HepG2 (cell line): ENCODE data around the gene NPSR1. TPM values are rescaled to one million over a fixed set of nuclear protein-coding genes. Genes with fewer than 3 reads are reported as not detected.

ENCODE experiments used
- BORCS8-MEF2B ChIP-seq: sonication (generic); formaldehyde crosslinking; IDR thresholded peaks from 2 replicates; pipeline ENCODE4 v1.8.0; 2022; ENCODE audit warnings: mild to moderate bottlenecking, missing genetic modification reagents
- DRAP1 ChIP-seq: IDR thresholded peaks from 2 replicates; pipeline ENCODE4 v1.6.1; 2016; ENCODE audit warnings: missing genetic modification reagents, missing compliant biosample characterization
- HNF4A ChIP-seq: sonication (generic); formaldehyde crosslinking; IDR thresholded peaks from 2 replicates; pipeline ENCODE4 v1.4.0; 2020; ENCODE audit warnings: missing genetic modification reagents
- LCORL ChIP-seq, 2 experiments: fragments of 450-650 bp in 1 of 2; sonication (generic) in 1 of 2; formaldehyde crosslinking in 1 of 2; IDR thresholded peaks; 2 replicates each; pipeline versions ENCODE4 v1.5.0 to v1.6.1; 2017 to 2020; ENCODE audit warnings: antibody characterized with exemption in 1 of 2, missing genetic modification reagents in 1 of 2
- POLR2AphosphoS5 ChIP-seq: IDR thresholded peaks from 2 replicates; pipeline ENCODE4 v1.6.1; 2012; ENCODE audit warnings: low read depth, low read length
- PRDM10 ChIP-seq: sonication (generic); formaldehyde crosslinking; IDR thresholded peaks from 2 replicates; pipeline ENCODE4 v1.4.0; 2020; ENCODE audit warnings: low read depth, missing genetic modification reagents
- SMYD3 ChIP-seq: sonication (generic); formaldehyde crosslinking; IDR thresholded peaks from 2 replicates; pipeline ENCODE4 v1.8.1; 2023; ENCODE audit warnings: mild to moderate bottlenecking, missing genetic modification reagents
- SSRP1 ChIP-seq: IDR thresholded peaks from 2 replicates; pipeline ENCODE4 v1.6.1; 2016; ENCODE audit warnings: control low read depth
- TAF1 ChIP-seq: sonication (generic); formaldehyde crosslinking; IDR thresholded peaks from 2 replicates; pipeline ENCODE4 v1.4.0; 2020; ENCODE audit warnings: missing genetic modification reagents
- ZNF441 ChIP-seq: sonication (generic); formaldehyde crosslinking; IDR thresholded peaks from 2 replicates; pipeline ENCODE4 v1.7.0; 2021; ENCODE audit warnings: missing genetic modification reagents, borderline replicate concordance
- ZNF501 ChIP-seq: sonication (generic); formaldehyde crosslinking; IDR thresholded peaks from 2 replicates; pipeline ENCODE4 v1.5.1; 2020; ENCODE audit warnings: mild to moderate bottlenecking, moderate library complexity, missing genetic modification reagents
- ZNF550 ChIP-seq: sonication (generic); formaldehyde crosslinking; IDR thresholded peaks from 2 replicates; pipeline ENCODE4 v1.4.0; 2020; ENCODE audit warnings: mild to moderate bottlenecking, missing genetic modification reagents, borderline replicate concordance
- ZNF558 ChIP-seq: sonication (generic); formaldehyde crosslinking; IDR thresholded peaks from 2 replicates; pipeline ENCODE4 v1.9.0; 2022; ENCODE audit warnings: mild to moderate bottlenecking, missing genetic modification reagents, borderline replicate concordance
- ZNF687 ChIP-seq: sonication (generic); formaldehyde crosslinking; IDR thresholded peaks from 2 replicates; pipeline ENCODE4 v1.5.1; 2020; ENCODE audit warnings: mild to moderate bottlenecking, missing genetic modification reagents, moderate library complexity
- ZNF710 ChIP-seq: sonication (generic); formaldehyde crosslinking; IDR thresholded peaks from 2 replicates; pipeline ENCODE4 v1.5.0; 2020; ENCODE audit warnings: mild to moderate bottlenecking, missing genetic modification reagents, borderline replicate concordance
- ZNF878 ChIP-seq: sonication (generic); formaldehyde crosslinking; IDR thresholded peaks from 2 replicates; pipeline ENCODE4 v1.8.1; 2023; ENCODE audit warnings: mild to moderate bottlenecking, missing genetic modification reagents, moderate library complexity
- polyA plus RNA-seq, 8 experiments: library from polyadenylated mRNA; depleted of rRNA in 3 of 8; stranded (reverse) in 7 of 8; unstranded in 1 of 8; fragments of >200 nt; fragmentation: Illumina TruSeq in 4 of 8; extraction: Trizol in 4 of 8; gene quantifications; 2 replicates each; pipeline versions ENCODE4 v1.2.1 to v1.2.3, GENCODE V29; 2011 to 2016; ENCODE audit warnings: low read depth in 4 of 8, missing spikeins in 1 of 8, mixed read lengths in 1 of 8; ENCODE audit not compliant: insufficient read depth in 1 of 8
- total RNA-seq, 5 experiments: library from RNA; depleted of rRNA; stranded (reverse); fragments of >200 nt; fragmentation: Illumina TruSeq; extraction: Trizol; gene quantifications; 2 replicates each; pipeline ENCODE4 v1.2.3, GENCODE V29; 2016; ENCODE audit warnings: low read depth in 1 of 5

NPSR1 gene
- total and polyA plus RNA-seq, 2 of the 13 experiments (the other 11 are each of a cell fraction or from before 2014, with no cell fraction given): not detected

- TF ChIP-seq ZNF687 (0 out of 2 replicates have a peak, but pooled peaks have one; percentile 31), ZNF441 (peak; percentile 97), TAF1 (CRISPR knock-in tag) (peak; percentile 16; the same call in 1 of the 2 replicates), BORCS8-MEF2B (0 out of 2 replicates have a peak, but pooled peaks have one; percentile 45), LCORL (IDR thresholded peaks at IDR 0.05) (no peak), LCORL (CRISPR knock-in tag; IDR thresholded peaks at IDR 0.05) (0 out of 2 replicates have a peak, but pooled peaks have one; percentile 14), ZNF710 (peak; percentile 55; the same call in 1 of the 2 replicates), ZNF878 (CRISPR knock-in tag) (0 out of 2 replicates have a peak, but pooled peaks have one; percentile 31), ZNF550 (CRISPR knock-in tag) (no peak), HNF4A (CRISPR knock-in tag) (no peak), ZNF558 (CRISPR knock-in tag) (no peak), SMYD3 (CRISPR knock-in tag) (no peak), SSRP1 (CRISPR knock-in tag) (no peak), DRAP1 (CRISPR knock-in tag) (no peak; the same call in 1 of the 2 replicates), POLR2AphosphoS5 (peak; percentile 52; the same call in 1 of the 2 replicates), ZNF501 (CRISPR knock-in tag) (0 out of 2 replicates have a peak, but pooled peaks have one; percentile 55), PRDM10 (CRISPR knock-in tag) (0 out of 2 replicates have a peak, but pooled peaks have one; percentile 4)
Observed at GRCh38 chr7:34757570-34758110, 99.6 kb downstream of the NPSR1 start (continued).
